NCI-H146 treated with DMSO at 0.1 percent for 48 hours (cell line): ENCODE results near the gene PPIC.

Experiments used
- DNase-seq: peaks from one replicate; lab custom pipeline; 2025; ENCODE audit not compliant: unreplicated experiment; lab: John Stamatoyannopoulos, UW

PPIC gene

DNA sequence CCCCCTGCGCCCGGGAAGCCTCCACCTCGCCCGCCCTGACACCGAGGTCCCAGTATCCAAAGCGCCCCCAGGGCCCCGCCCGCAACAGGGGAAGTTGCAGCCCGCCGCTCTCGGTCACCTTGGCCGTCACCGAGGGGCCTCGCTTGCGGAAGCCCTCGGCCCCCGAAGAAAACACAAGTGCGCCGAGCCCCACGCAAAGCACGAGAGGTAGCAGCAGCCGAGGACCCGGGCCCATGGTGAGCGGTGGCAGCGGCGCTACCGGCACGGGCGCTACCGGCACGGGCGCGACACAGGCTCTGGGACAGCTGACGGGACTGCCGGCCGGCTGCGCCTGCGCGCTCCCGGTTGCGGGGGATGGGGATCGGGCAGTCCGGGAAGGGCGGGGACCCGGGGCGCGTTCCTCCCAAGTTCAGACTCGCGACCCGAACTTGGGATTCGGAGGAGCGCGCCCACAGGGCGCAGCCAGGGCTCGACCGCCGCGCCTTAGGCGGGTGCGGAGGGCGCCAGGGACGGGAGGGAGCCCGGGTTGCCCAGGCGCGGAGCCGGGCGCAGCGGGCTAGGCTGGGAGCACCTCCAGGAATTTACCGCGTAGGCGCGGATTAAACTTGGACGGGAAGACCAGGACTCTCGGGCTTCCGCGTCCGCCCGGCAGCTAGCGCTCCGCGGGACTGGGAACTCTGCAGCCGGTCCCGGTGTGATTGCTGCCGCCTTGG lies at the start of gene PPIC:
Gene PPIC, minus strand, starts transcription at position 335 of the 713 bp plus-strand sequence. Its CDS starts 100 bp downstream, at position 235.
- no peak for DNase-seq

DNA sequence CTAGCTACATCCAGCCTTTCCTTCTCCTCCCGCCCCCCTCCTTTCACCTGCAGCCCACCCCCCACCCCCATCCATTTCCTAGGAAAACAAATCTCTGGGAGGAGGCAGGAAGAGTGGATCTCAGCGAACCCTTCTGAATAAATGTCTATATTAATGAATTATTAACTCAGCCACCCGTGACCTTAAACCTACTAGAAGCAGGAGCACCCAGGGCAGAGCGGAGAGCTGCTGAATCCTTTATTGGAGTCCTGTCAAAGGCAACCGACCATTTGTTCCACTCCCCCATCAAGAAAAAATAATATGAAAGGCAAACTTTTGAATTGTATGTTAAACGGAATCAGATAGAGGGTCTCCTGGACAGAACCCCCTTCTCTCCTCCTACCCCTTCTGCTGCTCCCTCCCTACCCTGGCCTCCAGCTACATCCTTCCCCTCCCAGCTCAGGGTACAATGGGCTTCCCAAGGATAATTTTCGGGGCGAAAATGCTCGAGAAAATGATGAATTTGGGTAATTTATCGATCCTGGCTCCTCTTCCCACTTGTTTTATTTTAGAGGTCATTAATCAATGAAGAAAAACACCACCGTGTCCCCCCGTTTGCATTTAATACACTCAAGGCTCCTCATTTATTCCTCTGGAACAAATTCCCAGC lies 49.2 kb upstream of the PPIC start:
- no peak for DNase-seq

DNA sequence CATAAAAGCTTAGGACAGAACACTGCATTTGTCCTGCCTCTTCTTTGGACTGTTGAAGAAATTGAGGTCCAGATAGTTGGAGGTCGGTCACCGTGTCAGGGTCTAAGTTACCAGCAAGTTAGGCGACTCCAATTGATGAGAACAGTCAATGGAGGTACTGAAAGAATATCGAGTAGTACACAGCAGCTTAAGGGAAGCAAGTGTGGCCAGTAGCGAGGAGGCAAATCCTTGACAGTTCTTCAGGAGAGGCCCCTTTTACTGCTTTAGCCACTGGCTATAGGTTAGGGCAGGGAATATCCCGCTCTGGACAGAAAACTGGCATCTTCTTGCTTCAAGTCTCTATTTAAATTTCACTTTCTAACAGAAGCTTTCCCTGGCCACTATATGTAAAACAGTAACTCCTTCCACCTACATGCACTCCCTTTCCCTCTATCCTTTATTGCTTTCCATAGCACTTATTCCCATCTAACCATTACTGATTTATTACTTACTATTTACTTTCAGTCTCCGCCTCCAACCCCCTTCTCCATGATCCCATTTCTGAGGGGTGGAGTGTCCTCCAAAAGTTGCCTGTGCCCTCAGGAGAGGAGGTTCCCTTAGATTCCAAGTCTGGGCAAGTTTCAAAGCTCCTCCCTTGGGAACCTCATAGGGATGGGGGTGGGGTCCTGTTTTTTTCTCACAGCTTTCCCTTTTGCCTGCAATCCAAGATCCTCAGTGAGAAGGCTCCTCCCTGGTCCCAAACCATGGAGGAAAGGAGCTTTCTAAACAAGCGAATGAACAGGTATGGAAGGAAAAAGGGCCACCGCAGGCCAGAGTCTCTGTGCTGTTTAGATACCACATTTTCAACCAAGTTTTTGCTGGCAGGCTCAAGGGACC lies 48.4 kb upstream of the PPIC start:
- DNase-seq = no peak

- no peak for DNase-seq
These were observed 46.8 kb upstream of the PPIC start for GRCh38 chr5:123083298-123083697.

DNA sequence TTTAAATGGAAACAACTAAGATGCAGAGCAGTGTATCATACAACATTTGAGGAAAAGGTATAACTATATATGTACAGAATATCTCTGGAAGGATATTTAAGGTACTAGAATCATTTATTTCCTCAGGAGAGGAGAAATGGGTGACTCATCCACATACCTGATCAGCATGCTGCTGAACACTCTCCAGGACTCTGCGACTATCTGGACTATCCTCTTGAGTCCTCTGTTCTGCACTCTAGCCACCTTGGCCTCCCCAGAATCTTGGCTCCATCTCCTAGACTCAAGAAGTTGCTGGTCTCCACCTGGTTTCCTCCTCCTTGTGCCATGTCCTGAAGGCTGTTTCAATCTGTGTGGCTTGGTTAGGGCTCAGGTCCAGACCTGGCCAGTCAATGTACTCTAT lies 43.7 kb upstream of the PPIC start:
- DNase-seq = no peak

GRCh38 chr5:123075521-123076163 lies 39.1 kb upstream of the PPIC start:
- no peak for DNase-seq

- DNase-seq = no peak
These were observed 31.9 kb upstream of the PPIC start for GRCh38 chr5:123068368-123068938.

- DNase-seq = no peak
These were observed 29.5 kb upstream of the PPIC start for GRCh38 chr5:123066016-123066415.

DNA sequence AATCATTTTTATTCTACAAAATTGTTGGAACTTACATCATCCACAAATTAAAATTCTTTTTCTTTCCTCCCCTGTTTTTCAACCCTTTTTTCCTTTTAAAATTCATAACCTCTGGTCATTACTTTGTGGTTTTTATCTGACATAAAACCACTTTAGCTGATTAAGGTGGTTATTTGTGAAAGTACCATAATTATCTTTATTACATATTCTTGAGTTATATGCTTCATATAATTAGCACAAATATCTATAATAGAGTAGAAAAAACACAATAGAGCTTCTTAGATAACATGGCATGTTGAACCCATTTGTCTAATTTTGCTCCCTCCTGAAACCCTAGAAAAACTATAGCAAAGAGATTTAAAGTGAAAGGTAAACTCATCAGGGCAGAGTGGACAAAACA lies 22.9 kb upstream of the PPIC start:
- no peak for DNase-seq

DNA sequence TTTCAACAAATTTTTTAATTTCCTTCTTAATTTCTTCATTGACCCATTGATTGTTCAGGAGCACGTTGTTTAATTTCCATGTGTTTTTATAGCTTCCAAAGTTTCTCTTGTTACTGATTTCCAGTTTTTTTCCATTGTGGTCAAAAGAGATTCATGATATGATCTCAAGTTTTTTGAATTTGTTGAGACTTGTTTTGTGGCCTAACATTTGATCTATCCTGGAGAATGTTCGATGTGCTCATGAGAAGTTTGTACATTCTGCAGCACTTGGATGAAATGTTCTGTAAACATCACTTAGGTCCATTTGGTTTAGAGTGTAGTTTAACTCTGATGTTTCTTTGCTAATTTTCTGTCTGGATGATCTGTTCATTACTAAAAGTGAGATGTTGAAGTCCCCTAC lies 14.7 kb upstream of the PPIC start:
- DNase-seq = no peak

GRCh38 chr5:123047706-123048105 lies 11.2 kb upstream of the PPIC start:
- DNase-seq = no peak

DNA sequence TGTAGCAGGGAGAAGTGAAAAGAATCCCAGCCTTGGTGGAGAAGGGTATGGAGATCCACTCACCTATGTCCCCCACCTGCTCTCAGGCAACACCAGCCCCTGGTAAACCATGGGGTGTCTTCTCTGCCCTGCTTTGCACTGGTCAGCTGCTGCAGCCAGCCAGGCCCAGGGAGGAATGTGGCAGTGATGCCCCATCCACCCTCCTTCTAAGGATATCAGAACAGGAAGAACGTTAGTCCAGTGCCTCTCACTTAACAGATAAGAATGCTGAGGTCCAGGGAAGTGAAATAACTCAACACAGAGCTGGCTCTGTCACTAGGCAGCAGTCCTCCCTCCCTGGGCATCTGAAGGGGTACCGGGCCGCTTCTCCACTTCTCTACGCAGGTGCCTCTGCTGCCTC lies 9.7 kb upstream of the PPIC start:
- no peak for DNase-seq

DNA sequence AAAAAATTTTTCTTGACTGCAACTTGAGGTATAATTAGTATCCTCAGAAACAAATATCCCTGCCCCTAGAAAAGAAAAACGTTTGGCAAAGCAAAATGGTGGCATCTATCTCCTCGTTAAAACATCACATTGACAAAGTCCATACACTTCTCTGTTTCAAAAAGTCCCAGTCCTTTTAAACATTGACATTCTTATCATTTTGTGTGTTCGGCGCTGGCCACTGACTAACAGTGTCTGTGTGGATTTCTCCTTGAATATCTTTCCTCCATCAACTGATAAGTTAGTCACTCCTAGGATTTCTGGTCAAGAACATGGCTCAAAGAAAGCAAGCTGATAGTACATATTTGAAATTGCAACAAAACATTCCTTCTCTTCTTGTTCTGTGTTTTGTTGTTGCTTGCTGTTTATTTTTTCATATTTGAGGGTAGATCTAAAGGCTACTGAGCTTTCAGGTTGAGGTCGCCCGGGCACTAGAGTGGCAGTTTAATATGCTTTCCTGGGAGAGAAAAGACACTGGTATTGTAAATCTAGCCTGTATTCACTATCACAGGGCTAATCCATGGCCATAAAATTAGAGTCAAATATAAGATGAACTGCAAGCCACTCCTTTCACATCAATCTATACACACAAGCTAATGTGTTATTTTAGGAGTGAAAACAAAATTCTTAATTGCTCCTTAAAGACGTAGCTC lies 8.5 kb upstream of the PPIC start:
- DNase-seq = no peak

DNA sequence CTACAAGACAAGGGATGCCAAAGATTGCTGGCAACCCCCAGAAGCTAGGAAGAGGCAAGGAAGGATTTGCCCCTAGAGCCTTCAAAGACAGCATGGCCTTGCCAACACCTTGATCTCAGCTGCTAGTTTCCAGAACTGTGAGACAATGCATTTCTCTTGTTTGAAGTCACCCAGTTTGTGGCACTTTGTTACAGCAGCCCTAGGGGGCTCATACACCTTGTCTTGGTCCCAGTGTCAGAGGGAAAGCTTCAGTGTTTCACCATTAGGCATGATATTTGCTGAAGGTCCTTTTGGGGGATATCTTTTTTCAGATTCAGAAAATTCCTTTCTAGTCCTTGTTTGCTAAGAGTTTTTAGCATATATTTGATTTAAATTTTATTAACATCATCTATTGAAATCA lies 3.1 kb upstream of the PPIC start:
- no peak for DNase-seq

GRCh38 chr5:123037104-123037418 lies 536 bp upstream of the PPIC start:
- DNase-seq = no peak

DNA sequence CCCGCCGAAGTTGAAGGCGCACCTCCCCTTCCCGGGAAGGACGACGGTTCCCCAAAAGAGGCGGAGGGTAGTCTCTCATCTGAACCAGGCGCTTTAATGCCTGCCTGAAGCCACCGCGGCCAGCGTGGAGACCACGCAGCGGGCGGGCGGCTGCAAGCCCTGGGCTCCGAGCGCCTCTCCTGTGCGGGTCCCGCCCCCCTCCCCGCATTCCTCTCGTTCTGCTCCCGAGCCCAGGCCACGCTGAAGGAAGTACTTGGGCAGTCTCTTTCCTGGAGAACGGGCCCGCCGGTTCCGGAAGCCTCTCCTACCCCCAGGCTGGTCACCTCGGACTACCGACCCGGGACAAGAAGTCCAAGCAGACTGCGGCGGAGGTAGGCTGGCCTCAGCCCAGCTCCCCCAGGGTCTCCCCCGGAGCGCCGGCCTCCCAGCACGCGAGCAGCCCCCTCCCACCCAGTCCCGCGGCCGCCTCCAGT lies 571 bp downstream of the PPIC start:
- no peak for DNase-seq

GRCh38 chr5:123035360-123035917 lies 1.1 kb downstream of the PPIC start:
- no peak for DNase-seq

- DNase-seq = no peak
These were observed 3.3 kb downstream of the PPIC start for GRCh38 chr5:123033157-123033671.

DNA sequence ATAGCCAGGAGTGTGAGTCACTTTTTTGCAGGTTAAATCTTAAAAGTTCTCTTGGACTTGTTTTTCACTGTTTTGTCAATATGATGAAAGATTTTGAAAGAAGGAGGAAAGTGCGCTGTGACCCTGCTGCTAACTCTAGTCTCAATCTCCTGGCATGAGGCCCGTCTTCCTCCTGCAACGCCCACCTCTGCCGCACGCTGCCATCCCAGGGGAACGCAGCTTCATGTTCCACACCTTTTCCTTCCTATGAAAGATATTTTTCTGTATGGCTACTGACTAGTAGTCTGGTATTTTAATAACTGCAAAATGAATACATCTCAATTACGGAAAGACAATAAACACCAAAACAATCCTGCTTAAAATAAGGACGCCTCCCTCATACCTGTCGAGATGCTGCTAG lies 8.3 kb downstream of the PPIC start:
- DNase-seq = no peak

GRCh38 chr5:123014689-123015088 lies 21.8 kb downstream of the PPIC start:
- no peak for DNase-seq
